SK-N-SH treated with all-trans-retinoic acid at 6 μM for 48 hours (cell line): ENCODE data around the gene DNAJC28.

Source experiments
- ATAC-seq: fragments of 200-7000 bp; cut with Tn5 transposase; 3 replicates; pipeline ENCODE4 v1.9.1; 2020; ENCODE audit warnings: mild to moderate bottlenecking, moderate library complexity
- BACH2 ChIP-seq: fragments of 250-450 bp; sonication (Bioruptor Pico); IDR thresholded peaks from 2 replicates; pipeline ENCODE4 v1.9.0; 2021; ENCODE audit warnings: mild to moderate bottlenecking, borderline replicate concordance
- CREB5 ChIP-seq: fragments of 250-450 bp; sonication (Bioruptor Pico); IDR thresholded peaks from 2 replicates; pipeline ENCODE4 v1.5.1; 2020; ENCODE audit warnings: low read depth, mild to moderate bottlenecking, moderate library complexity
- CSDC2 ChIP-seq: fragments of 250-450 bp; sonication (Bioruptor Pico); IDR thresholded peaks from 2 replicates; pipeline ENCODE4 v1.5.0; 2020; ENCODE audit warnings: mild to moderate bottlenecking, moderate library complexity
- CSRNP3 ChIP-seq: fragments of 250-450 bp; sonication (Bioruptor Pico); IDR thresholded peaks from 2 replicates; pipeline ENCODE4 v1.5.1; 2021; ENCODE audit warnings: mild to moderate bottlenecking, moderate library complexity
- ESRRG ChIP-seq: fragments of 250-450 bp; sonication (Bioruptor Pico); IDR thresholded peaks from 2 replicates; pipeline ENCODE4 v1.6.1; 2021; ENCODE audit warnings: mild to moderate bottlenecking
- GLIS3 ChIP-seq: fragments of 250-450 bp; sonication (Bioruptor Pico); IDR thresholded peaks from 2 replicates; pipeline ENCODE4 v1.5.0; 2020; ENCODE audit warnings: mild to moderate bottlenecking, moderate library complexity
- ISL1 ChIP-seq: fragments of 250-450 bp; sonication (Bioruptor Pico); IDR thresholded peaks from 2 replicates; pipeline ENCODE4 v2.1.2; 2022; ENCODE audit warnings: mild to moderate bottlenecking, moderate library complexity
- OSR1 ChIP-seq: fragments of 250-450 bp; sonication (Bioruptor Pico); IDR thresholded peaks from 2 replicates; pipeline ENCODE4 v1.8.0; 2022; ENCODE audit warnings: moderate library complexity, mild to moderate bottlenecking, inconsistent platforms
- PATZ1 ChIP-seq: fragments of 250-450 bp; sonication (Bioruptor Pico); IDR thresholded peaks from 2 replicates; pipeline ENCODE4 v1.8.0; 2020; ENCODE audit warnings: mild to moderate bottlenecking, moderate library complexity, borderline replicate concordance
- POU6F1 ChIP-seq: fragments of 250-450 bp; sonication (Bioruptor Pico); IDR thresholded peaks from 2 replicates; pipeline ENCODE4 v1.8.0; 2021; ENCODE audit warnings: low read depth, mild to moderate bottlenecking, moderate library complexity, borderline replicate concordance
- PPARA ChIP-seq: fragments of 250-450 bp; sonication (Bioruptor Pico); IDR thresholded peaks from 2 replicates; pipeline ENCODE4 v1.5.0; 2020; ENCODE audit warnings: mild to moderate bottlenecking, borderline replicate concordance
- RARB ChIP-seq: fragments of 250-450 bp; sonication (Bioruptor Pico); IDR thresholded peaks from 2 replicates; pipeline ENCODE4 v1.8.0; 2021; ENCODE audit warnings: mild to moderate bottlenecking, moderate library complexity
- SNAI2 ChIP-seq: fragments of 250-450 bp; sonication (Bioruptor Pico); IDR thresholded peaks from 2 replicates; pipeline ENCODE4 v1.5.0; 2020; ENCODE audit warnings: mild to moderate bottlenecking, moderate library complexity
- TCF4 ChIP-seq: fragments of 250-450 bp; sonication (Bioruptor Pico); IDR thresholded peaks from 2 replicates; pipeline ENCODE4 v1.8.0; 2021; ENCODE audit warnings: mild to moderate bottlenecking, moderate library complexity, borderline replicate concordance
- TOX ChIP-seq: fragments of 250-450 bp; sonication (Bioruptor Pico); IDR thresholded peaks from 2 replicates; pipeline ENCODE4 v1.8.0; 2021; ENCODE audit warnings: mild to moderate bottlenecking, moderate library complexity, borderline replicate concordance
- TSHZ2 ChIP-seq: fragments of 250-450 bp; sonication (Bioruptor Pico); IDR thresholded peaks from 2 replicates; pipeline ENCODE4 v1.5.0; 2020; ENCODE audit warnings: mild to moderate bottlenecking, moderate library complexity
- ZC3H10 ChIP-seq: fragments of 250-450 bp; sonication (Bioruptor Pico); IDR thresholded peaks from 2 replicates; pipeline ENCODE4 v1.5.1; 2021; ENCODE audit warnings: mild to moderate bottlenecking, moderate library complexity
- ZFP30 ChIP-seq: fragments of 450-650 bp; formaldehyde crosslinking; IDR thresholded peaks from 2 replicates; pipeline ENCODE4 v1.5.0; 2022; ENCODE audit warnings: mild to moderate bottlenecking, moderate library complexity
- ZNF565 ChIP-seq: fragments of 450-650 bp; formaldehyde crosslinking; conservative IDR thresholded peaks from 2 replicates; pipeline ENCODE4 v1.5.0; 2020; ENCODE audit warnings: low read depth, mild to moderate bottlenecking, moderate library complexity
- ZNF70 ChIP-seq: fragments of 450-650 bp; formaldehyde crosslinking; IDR thresholded peaks from 2 replicates; pipeline ENCODE4 v1.5.0; 2020; ENCODE audit warnings: mild to moderate bottlenecking, moderate library complexity
- ZNF8 ChIP-seq: fragments of 450-650 bp; formaldehyde crosslinking; IDR thresholded peaks from 2 replicates; pipeline ENCODE4 v1.5.0; 2020; ENCODE audit warnings: mild to moderate bottlenecking, moderate library complexity

Gene DNAJC28

GRCh38 chr21:33522297-33522952 lies 30.9 kb upstream of the DNAJC28 start:
- TF ChIP-seq CSRNP3 (CRISPR knock-in tag) (no peak), BACH2 (no peak), SNAI2 (CRISPR knock-in tag) (no peak), TOX (CRISPR knock-in tag) (no peak), OSR1 (CRISPR knock-in tag) (no peak)
- ATAC-seq, result no peak

GRCh38 chr21:33518899-33519298 lies 27.4 kb upstream of the DNAJC28 start:
- no peak for ATAC-seq
- TF ChIP-seq ISL1 (CRISPR knock-in tag) (no peak), SNAI2 (CRISPR knock-in tag) (no peak), ESRRG (CRISPR knock-in tag) (no peak), RARB (no peak), OSR1 (CRISPR knock-in tag) (no peak)

- no peak for ATAC-seq
- TF ChIP-seq POU6F1 (CRISPR knock-in tag) (no peak), PPARA (CRISPR knock-in tag) (no peak), TSHZ2 (CRISPR knock-in tag) (no peak), CSDC2 (CRISPR knock-in tag) (no peak), SNAI2 (CRISPR knock-in tag) (no peak), ZNF8 (no peak), GLIS3 (CRISPR knock-in tag) (no peak), ESRRG (CRISPR knock-in tag) (no peak), CREB5 (CRISPR knock-in tag) (no peak), ZFP30 (no peak), TCF4 (CRISPR knock-in tag) (no peak), TOX (CRISPR knock-in tag) (no peak), ZNF70 (CRISPR knock-in tag) (no peak), OSR1 (CRISPR knock-in tag) (no peak), BACH2 (no peak), ZC3H10 (CRISPR knock-in tag) (no peak), ZNF565 (CRISPR knock-in tag) (no peak), PATZ1 (CRISPR knock-in tag) (no peak)
These were observed 22.7 kb upstream of the DNAJC28 start for GRCh38 chr21:33514229-33514628.
